ENCODE data around the gene TMOD1.

DNA sequence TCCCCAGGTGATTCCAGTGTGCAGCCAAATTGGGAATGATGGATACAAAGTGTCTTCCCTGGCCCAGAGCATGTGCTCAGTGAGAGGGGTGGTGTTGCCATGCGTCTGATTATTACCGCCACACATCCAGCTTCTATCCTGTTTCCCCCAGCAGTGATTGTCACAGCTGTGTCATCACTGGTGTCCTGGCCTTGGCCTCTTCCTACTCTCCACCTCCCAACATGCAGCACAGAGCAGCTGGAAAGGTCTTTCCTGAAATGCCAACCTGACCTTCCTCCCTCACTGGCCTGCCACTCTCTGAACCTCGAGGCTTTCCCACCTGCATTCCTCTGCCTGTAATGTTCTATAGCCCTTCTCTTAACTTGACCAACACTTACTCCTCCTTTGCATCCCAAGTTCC lies 60.0 kb downstream of the TMOD1 start:
- no peak for TF ChIP-seq RARB (CRISPR knock-in tag; IDR thresholded peaks at IDR 0.05)
- no peak for TF ChIP-seq TCF4 (CRISPR knock-in tag; IDR thresholded peaks at IDR 0.05; ENCODE audit: borderline replicate concordance)
- TF ChIP-seq ARNTL (CRISPR knock-in tag; IDR thresholded peaks at IDR 0.05; ENCODE audit: borderline replicate concordance, low read depth), result no peak
- no peak for TF ChIP-seq POU6F1 (CRISPR knock-in tag; IDR thresholded peaks at IDR 0.05; ENCODE audit: borderline replicate concordance, low read depth)
- no peak for TF ChIP-seq CSDC2 (CRISPR knock-in tag; IDR thresholded peaks at IDR 0.05)
- no peak for TF ChIP-seq OSR1 (CRISPR knock-in tag; IDR thresholded peaks at IDR 0.05)
- TF ChIP-seq ZFP30 (CRISPR knock-in tag; IDR thresholded peaks at IDR 0.05), result no peak

Measured in SK-N-SH treated with all-trans-retinoic acid at 6 μM for 48 hours (cell line).